DOHH2 (cell line): ENCODE data around the gene FBXO2.

Experiments
- CTCF ChIP-seq: fragments of 200-600 bp; sonication (generic); IDR thresholded peaks from one replicate; pipeline ENCODE4 v1.5.1; 2014; ENCODE audit warnings: antibody characterized with exemption, mild to moderate bottlenecking, low read depth, low read length; ENCODE audit not compliant: poor library complexity, severe bottlenecking
- EZH2phosphoT487 ChIP-seq: fragments of 200-600 bp; sonication (generic); IDR thresholded peaks from 2 replicates; pipeline ENCODE4 v1.6.1; 2017; ENCODE audit warnings: borderline replicate concordance, mild to moderate bottlenecking, antibody characterized with exemption, low read length, moderate library complexity, mixed read lengths

- no peak for TF ChIP-seq CTCF
- no peak for TF ChIP-seq EZH2phosphoT487
These were observed 5.5 kb upstream of the FBXO2 start for GRCh38 chr1:11659748-11660147.
